GM11168 (cell line): Measurements from ENCODE around the gene PREX1.

Experiments
- in situ Hi-C: fragments of 300-500 bp; cut with MboI; formaldehyde crosslinking; loops from one replicate; pipeline ENCODE4 v1.12.0; 2022; ENCODE audit warnings: low sequenced_read_pairs; ENCODE audit not compliant: unreplicated experiment

The PREX1 gene

DNA sequence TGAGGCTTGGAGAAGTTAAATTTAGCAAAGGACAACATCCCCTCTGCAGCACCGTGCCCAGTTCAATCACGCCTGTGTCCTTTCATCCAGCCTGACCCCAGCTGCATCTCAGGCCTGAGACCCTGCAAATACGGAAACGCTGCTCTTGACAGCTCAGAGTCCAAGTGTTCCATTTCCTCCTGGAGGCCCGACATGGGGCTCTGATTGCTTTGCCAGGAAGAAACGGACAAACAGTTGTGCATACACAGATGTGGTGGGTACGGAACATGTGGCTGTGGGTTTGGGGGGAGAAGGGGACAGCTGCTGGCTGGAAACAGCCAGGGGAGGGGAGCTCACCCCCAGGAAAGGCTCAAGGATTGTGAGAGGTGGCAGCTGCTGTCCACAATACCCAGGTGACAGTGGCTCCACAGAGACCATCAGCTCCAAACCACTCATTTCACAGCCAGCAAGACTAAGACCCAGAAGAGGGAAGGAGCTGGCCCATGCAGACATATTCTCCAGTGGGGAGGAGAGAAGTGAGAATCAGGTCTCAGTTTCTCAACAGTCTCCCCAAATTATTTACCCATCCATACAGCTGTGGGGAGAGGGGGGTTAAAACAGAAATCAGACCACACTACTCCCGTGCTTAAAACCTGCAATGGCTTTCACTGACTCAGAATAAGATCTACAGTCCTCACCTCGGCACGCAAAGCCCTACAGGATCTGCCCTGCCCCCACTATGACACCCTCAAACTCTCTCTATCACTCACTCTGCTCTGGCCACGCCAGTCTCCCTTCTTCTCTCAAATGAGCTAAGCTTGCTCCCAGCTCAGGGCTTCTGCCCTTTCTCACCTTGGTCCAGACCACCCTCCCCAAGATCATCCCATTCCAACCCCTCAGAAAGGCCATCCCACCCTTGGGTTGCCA, 89.1 kb downstream of the PREX1 start:
- in situ Hi-C loops = no loop called here

GRCh38 chr20:48738094-48738398, 89.8 kb downstream of the PREX1 start:
- in situ Hi-C loops = no loop called here

DNA sequence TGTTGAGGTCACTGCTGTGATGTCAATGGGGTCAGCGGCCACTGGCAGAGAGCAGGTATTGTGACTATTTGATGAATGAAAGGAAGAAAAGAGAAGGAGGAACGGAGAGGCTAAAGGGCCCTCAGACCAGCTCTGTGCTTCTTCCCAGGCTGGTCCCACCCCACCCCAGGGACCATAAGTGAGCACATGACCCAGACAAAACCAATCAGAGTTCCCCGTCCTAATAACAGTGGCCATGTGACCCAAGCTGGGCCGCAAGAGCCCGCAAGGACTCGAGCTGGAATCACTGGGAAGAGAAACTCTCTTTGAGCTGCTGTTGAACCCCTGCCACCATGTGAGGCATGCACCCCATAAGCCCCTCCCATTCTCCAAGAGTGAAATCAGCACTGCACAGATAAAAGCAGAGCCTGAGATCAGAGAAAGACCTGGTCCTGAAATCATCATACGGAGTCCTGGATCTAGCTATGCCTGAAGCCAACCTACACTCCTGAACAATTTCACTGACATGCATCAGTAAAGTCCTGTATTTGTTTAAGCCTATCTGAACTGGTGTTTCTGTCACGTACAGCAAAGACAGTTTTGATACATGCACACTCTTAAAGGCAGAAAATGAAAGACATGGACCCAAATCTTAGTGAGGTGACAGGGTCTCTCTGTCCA, 90.2 kb downstream of the PREX1 start:
- in situ Hi-C loops = no loop called here

GRCh38 chr20:48736636-48737035, 91.2 kb downstream of the PREX1 start:
- in situ Hi-C loops = no loop called here

- in situ Hi-C loops = no loop called here
Observed at GRCh38 chr20:48736231-48736630, 91.6 kb downstream of the PREX1 start.

GRCh38 chr20:48735112-48735511, 92.7 kb downstream of the PREX1 start:
- in situ Hi-C loops = no loop called here

- in situ Hi-C loops = no loop called here
Observed at GRCh38 chr20:48734104-48734749, 93.6 kb downstream of the PREX1 start.

DNA sequence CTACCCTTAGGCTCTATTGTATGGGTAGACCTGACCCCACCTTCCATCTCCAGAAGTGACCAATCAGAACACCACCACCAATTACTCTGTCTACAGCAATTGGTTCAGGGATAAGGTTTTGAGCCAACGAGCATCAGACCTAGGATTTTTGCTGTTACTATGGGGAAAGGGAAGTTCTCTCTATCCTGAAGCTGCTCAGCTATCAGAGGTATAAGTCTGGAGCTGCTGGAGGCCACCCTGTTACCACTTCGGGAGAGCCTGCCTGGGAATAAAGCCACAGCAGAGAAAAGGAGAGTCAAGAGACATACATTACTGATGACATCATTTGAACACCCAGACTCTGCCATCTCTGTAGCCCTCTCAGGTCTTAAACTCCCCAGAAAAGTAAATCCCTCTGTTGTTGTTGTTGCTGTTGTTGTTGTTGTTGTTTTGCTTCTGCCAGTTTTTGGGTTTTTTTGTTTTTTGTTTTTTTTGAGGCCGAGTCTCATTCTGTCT, 94.5 kb downstream of the PREX1 start:
- in situ Hi-C loops = no loop called here

DNA sequence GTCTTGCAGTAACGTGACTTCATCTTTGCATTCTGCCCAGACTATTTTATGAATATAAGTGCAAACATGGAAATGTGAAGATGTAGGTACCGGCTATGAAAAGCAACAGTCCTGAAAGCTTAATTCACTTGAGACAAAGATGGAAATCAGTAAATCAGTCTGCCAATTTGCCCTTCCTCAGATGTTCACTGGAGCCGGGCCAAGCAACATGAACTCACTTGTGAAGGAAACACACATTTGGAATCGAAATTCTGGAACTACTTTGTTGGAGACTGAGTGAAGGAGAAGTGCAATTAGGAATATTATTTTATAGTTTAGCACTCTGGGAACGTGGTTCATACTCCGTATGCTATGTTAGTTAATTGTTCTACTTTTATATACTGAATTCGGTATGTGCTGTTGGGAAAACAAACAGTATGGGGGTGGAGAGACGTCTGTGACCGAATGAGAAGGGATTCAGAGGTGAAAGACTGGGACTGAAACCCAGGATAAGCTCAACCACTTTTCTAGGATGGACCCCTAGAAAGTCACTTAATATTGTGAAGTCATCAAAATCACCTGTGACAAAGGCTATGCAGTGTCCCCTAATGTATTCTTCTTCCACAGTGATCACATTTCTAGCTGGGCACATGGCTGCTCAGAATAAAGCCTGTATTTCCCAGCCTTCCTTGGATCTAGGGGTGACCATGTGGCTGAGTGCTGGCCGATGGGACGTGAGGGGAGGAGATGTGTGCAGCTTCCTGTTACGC, 95.5 kb downstream of the PREX1 start:
- in situ Hi-C loops = no loop called here

DNA sequence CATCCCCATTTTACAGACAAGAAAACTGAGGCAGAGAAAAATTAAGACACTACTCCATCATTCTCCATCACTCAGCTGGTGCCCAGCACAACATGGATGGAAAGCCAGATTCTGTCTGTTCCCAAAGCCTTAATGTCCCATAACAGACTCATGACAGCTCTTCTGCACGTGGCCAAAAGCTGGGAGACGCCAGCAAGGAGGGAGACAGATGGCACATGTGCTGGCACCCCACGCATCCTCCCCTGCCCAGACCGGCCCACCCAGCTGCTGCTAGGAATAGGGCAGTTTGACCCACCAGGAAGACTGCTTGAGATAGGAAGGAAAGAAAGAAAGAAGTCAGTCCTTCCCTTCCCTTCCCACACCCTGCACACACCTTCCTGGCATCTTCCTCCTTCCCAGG, 96.3 kb downstream of the PREX1 start:
- in situ Hi-C loops = no loop called here

- in situ Hi-C loops = no loop called here
Observed at GRCh38 chr20:48730977-48731376, 96.8 kb downstream of the PREX1 start.

DNA sequence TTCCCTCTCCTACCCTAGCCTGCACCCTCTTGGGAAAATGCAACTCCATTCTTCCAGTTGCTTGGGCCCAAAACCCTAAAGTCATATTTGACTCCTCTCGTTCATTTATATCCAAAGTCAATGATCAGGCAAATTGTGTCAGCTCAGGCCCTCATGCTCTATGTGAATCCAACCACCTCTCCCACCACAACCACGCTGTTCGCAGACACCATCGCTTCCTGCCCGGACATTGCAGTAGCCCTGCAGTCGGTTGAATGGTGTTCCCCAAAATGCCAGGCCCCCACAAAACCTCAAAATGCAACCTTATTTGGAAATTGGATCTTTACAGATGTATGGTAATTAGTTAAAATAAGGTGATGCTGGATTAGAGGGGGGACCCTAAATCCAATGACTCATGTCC, 98.3 kb downstream of the PREX1 start:
- in situ Hi-C loops = no loop called here

GRCh38 chr20:48728042-48728825, 99.6 kb downstream of the PREX1 start:
- in situ Hi-C loops = no loop called here

GRCh38 chr20:48727226-48727625, 100.6 kb downstream of the PREX1 start:
- in situ Hi-C loops = no loop called here

DNA sequence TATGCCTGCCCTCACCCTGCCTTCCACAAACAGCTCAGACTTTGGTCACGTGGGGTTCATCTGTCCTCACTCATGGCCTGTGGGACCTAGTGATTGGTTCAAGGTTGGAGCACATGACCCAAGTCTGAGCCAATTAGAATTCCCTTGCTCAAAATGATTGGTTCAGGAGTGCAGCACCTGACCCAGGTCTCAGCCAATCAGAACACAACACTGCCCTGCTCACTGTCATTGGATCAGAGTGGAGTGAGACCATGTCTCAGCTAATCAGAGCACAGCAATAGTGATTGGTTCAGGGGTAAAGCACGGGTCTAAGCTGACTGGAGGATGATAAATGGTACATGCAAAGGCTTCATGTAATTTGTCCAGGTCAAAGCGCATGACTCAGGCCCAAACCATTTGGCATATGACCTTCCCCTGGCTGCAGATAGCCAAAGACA, 102.2 kb downstream of the PREX1 start:
- in situ Hi-C loops = no loop called here

DNA sequence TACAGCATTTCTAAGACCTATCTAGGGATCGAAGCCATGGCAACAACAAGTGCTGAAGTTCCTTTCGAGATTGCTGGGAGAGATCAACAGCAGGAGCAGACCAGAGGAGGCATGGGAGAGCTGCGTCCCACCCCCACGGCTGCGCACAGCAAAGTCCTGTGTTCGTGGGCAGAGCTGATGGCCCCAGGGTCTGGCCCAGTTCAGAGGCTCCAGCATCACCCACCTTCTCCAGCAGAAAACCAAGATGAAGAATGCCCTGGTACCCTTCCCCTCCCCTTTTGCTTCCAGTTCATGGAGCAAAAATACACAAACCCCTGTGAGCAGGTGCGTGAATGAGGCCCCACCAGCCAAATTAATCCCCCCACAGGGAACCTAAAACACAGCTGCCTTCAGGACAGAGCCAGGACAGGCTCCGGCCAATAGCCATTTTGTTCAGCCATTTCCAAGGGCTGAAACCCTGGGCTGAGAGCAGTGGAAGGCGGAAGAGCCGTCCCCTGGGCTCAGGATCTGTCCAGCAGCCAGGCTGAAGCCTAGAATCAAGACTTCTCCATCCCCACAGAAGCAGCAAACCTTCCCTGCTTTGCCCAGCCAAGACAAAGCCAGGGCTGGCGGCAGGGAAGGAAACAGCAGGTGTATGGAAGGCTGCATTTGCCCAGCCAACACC, 102.8 kb downstream of the PREX1 start:
- in situ Hi-C loops = no loop called here

GRCh38 chr20:48724382-48724781, 103.4 kb downstream of the PREX1 start:
- in situ Hi-C loops = no loop called here

DNA sequence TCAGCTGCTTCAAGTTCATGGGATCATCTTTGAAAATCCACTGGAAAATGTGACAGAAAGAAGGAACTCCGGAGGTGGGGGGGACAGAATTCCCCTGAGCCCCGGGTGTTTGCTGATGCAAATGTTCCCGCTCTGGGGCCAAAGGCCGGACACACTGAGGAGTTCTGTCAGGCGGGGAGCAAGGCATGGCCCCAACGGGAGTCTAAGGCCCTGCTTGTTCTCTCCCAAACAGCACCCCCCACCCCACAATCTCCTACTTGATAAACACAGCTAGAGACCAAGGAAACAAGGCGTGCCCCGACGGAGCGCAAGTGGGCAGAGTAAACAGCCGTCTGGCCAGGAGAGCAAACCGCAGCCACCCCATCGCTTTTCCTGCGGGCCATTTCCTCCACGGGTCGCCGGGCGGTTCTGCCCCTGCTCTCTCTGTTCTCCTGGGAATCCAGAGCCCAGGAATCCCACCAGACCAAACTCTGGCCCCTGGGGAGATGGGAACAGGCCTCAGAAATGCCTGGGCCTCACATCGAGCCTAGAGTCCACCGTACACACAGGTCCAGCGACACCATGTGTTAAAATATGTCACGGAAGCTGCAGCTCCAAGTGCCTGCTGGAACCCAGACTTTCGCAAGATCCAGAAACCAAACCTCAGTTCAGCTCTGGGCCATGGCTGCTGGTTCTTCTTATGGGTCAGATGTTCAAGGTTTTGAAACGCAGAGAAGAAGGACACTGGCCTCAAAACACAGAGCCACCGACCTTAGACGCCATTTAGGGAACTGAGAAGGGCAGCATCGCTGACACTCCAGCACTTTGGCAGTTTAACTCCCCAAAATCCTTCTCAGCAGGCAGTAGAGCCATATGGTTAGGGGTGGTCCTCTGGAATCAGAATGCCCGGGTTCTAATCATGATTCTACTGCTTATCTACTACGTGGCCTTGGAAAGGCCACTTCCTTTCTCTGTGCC, 104.2 kb downstream of the PREX1 start:
- in situ Hi-C loops = no loop called here
